GM12878 (cell line): ENCODE results near the gene TMEM63C.

Source experiments
- JUND ChIP-seq: IDR thresholded peaks from 2 replicates; pipeline ENCODE4 v1.6.1; 2012; ENCODE audit warnings: low read depth, mild to moderate bottlenecking, low read length, improper control_type of control experiment, moderate library complexity
- TF ChIP-seq, protein P1 (sequence below), 3 experiments: IDR thresholded peaks in 2 of 3; conservative IDR thresholded peaks in 1 of 3; 2 replicates each; pipeline ENCODE4 v1.5.1; 2011; ENCODE audit warnings: low read depth in 3 of 3, low read length in 3 of 3, mild to moderate bottlenecking in 3 of 3, control low read depth in 2 of 3, moderate library complexity in 2 of 3, inconsistent platforms in 1 of 3, mixed read lengths in 1 of 3; ENCODE audit not compliant: control insufficient read depth in 2 of 3, insufficient read depth in 1 of 3; ENCODE audit errors: extremely low read depth in 1 of 3

DNA sequence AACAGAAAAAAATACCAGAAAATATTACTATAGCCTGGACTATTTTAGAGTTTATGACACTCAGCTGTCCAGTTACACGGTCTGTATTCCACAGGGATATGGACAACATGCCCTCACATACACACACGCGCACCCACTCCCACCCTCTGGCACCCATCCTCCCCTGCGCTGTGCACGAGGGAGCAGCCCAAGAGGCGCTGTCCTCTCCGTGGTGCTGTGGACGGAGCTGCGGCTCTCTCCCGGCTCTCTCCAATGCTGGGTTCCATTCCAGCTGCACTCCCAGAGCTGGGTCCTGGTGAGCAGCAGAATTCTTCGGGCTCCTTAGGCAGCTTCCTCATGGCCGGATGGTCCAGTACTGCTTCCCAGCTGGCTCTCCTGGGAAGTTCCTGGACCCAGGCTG lies 95.4 kb downstream of the TMEM63C start:
- TF ChIP-seq JUND: no peak
- TF ChIP-seq, protein P1, sequence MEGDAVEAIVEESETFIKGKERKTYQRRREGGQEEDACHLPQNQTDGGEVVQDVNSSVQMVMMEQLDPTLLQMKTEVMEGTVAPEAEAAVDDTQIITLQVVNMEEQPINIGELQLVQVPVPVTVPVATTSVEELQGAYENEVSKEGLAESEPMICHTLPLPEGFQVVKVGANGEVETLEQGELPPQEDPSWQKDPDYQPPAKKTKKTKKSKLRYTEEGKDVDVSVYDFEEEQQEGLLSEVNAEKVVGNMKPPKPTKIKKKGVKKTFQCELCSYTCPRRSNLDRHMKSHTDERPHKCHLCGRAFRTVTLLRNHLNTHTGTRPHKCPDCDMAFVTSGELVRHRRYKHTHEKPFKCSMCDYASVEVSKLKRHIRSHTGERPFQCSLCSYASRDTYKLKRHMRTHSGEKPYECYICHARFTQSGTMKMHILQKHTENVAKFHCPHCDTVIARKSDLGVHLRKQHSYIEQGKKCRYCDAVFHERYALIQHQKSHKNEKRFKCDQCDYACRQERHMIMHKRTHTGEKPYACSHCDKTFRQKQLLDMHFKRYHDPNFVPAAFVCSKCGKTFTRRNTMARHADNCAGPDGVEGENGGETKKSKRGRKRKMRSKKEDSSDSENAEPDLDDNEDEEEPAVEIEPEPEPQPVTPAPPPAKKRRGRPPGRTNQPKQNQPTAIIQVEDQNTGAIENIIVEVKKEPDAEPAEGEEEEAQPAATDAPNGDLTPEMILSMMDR (IDR thresholded peaks at IDR 0.05 in 2 of 3, conservative IDR thresholded peaks at IDR 0.05 in 1 of 3; ENCODE audit: control insufficient read depth in 2 of 3, extremely low read depth in 1 of 3, insufficient read depth in 1 of 3, low read depth in 3 of 3, low read length in 3 of 3): no peak
